GM20000 (cell line): ENCODE data around the gene SH2D1B.

Experiments used
- DNase-seq: peaks from one replicate; pipeline ENCODE4 v3.0.0; 2012; ENCODE audit warnings: low spot score
- TF ChIP-seq, protein P1 (sequence below): IDR thresholded peaks from 2 replicates; pipeline ENCODE4 v1.5.1; 2012; ENCODE audit warnings: mild to moderate bottlenecking, control low read depth; ENCODE audit errors: extremely low read depth, missing control alignments

Gene SH2D1B

DNA sequence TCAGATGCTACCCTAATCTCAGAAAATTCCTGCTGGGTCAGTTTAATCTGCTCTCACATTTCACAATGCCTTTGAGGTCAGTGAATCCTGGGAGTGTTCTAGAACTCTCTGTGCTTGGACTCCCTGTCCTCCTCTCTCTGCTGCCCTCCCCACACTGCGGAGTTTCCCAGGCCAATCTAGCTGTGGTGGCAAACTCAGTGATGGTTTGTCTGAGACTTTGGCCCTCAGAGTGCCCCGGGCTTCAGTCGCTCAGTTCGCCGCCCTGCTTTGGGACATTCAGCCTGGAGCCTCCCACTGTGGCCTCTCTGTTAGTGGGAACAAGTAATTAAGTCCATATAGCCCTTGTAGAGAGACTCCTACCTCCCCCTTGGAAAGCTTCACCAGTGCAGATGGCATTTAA, 23.3 kb downstream of the SH2D1B start:
- TF ChIP-seq, protein P1, sequence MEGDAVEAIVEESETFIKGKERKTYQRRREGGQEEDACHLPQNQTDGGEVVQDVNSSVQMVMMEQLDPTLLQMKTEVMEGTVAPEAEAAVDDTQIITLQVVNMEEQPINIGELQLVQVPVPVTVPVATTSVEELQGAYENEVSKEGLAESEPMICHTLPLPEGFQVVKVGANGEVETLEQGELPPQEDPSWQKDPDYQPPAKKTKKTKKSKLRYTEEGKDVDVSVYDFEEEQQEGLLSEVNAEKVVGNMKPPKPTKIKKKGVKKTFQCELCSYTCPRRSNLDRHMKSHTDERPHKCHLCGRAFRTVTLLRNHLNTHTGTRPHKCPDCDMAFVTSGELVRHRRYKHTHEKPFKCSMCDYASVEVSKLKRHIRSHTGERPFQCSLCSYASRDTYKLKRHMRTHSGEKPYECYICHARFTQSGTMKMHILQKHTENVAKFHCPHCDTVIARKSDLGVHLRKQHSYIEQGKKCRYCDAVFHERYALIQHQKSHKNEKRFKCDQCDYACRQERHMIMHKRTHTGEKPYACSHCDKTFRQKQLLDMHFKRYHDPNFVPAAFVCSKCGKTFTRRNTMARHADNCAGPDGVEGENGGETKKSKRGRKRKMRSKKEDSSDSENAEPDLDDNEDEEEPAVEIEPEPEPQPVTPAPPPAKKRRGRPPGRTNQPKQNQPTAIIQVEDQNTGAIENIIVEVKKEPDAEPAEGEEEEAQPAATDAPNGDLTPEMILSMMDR: no peak
- no peak for DNase-seq

DNA sequence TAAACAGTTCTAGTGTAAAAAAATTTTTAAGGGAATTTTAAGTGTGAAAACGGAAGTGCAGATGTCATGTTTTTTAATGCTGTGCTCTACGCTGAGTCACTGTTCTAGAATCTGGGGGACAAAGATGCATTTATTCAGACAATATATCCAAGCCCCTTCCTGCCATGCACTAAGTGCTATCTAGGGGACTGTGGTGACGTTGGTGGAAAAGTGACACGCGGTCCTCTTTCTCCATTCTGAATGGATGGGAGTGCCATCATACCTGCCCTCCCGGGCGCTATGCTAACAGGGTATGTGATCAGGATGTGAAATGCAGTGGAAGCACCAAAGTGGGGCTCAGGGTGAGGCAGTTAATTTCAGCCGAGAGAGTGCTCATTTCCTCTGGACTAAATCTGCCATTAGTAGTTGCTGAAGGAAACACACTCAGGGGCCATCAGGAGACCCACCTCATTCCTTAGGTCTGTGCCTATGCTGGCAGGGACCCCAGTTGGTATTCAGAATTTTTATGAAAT, 23.8 kb downstream of the SH2D1B start:
- DNase-seq: no peak
- TF ChIP-seq, protein P1: no peak

DNA sequence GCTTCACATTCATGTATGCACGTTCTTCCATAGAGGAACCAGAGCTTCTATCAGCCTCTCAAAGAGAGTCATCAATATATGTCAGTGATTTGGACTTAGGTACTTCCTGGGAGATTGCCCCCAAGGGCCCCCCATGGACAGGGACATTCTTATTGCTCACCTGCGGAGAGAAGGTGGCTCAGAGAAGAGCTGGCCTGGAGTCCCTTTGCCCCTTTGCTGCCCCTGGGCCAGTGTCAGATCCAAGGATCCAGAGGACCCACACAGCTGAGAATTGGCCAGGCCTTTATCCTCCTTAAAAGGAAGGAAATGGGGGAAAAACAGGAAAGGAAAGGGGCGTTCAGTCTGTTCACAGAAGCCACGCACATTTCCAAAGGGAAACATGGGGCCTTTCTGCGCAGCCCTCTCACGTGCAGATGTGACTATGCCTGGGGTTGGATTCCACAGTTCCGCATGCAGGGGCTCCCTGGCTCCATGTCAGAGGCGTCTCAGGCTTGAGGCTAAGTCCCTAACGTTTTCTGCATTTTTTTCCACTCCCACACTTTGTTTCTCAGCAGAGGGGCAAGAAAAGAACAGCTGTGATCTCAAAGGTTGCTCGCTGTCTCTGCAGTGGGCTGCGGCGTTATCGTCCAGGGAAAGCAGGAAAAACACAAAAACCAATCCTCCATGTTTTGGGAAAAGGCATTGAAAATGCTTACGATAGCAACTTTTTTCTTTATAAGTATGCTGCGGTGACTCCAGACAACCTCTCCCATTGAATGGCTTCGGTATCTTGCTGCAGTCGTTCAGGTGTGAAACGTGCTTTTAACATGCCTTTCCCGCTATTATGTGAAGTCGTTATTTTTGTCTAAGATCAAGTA, 24.5 kb downstream of the SH2D1B start:
- DNase-seq: no peak
- TF ChIP-seq, protein P1: no peak

DNA sequence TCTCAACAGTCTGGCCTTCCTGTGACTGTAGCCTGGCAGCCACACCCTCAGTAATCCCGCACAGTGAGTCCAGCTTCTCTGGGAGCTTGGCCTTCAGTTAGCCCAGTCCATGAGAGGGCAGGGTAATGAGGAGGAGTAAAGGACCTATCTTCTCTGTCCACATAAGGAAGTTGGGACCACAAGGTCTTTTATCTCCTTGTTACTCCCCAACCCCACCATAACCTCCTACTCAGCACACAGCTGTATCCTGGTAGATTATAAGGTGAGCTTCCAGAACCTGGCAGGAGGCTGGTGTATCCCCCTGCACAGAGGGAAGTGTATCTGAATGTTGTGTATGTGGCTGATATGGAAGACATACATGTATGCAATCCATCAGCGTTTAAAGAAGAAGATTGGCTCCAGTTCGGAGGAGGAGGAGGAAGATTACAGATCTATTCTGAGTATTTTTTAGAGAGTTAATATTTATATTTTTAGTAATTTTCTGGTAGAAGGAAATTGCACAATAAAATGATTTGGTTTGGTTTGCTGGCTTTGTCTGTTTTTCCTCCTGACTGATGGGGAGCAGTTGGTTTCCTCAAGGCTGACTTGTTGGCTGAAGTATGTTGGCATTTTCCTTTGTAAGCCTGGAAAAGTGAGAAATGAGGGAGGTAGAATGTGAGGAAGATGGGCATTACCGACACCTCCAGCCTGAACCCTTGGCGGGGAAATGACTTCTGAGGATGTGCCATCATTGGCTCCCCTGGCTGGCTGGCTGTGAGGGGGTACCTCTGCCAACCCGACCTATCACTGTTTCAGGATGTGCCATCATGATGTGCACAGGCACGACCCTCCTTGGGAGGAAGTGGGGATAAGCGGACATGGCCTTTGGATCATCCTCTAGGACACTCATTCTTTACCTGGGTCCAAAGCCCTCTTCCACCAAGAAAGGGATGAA, 25.4 kb downstream of the SH2D1B start:
- TF ChIP-seq, protein P1: no peak
- DNase-seq: no peak

DNA sequence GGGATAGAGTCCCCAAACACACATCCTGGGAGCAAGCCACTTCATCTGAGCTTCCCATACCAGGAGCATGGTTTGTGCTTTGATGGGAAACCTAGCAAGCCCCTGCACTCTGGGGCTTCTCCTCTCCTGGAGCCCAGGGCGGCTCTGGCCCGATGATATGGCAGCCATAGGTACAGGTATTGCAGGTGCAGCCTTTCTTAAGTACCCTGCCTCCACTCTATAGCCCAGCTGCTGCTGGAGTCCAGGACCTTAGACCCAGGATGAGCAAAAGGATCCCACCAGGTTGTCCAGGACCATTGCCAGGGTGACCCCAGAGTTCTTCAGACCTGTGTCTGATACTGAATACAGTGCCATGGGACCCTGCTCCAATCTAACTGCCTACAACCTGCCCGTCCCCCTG, 26.2 kb downstream of the SH2D1B start:
- no peak for DNase-seq
- TF ChIP-seq, protein P1: no peak

DNA sequence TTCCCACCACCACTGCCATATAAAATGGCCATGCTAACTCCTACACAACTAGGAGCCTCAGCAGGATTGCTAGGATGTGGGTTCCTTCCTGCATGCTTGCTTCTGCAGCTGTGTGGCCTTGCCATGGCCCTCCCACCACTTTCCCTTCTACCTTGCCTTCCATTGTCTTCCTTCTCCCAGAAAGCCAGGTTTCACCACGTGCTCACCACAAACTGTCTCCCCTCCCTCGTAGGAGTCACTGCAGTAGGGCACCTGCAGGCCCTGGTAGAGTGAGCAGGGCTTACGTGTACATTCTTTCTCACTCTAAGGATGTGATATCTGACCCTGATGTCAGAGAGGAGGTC, 26.7 kb downstream of the SH2D1B start:
- TF ChIP-seq, protein P1: no peak
- no peak for DNase-seq
